ENCODE results near the gene PDCD1LG2. TPM values are rescaled to one million over a fixed set of nuclear protein-coding genes. Genes with fewer than 3 reads are reported as not detected.

PDCD1LG2 gene
- total RNA-seq, 4 donors from 2014 or later, result 0.44 to 3.1 (median 1.9) TPM

- no peaks in the 10 kb centered on the region for H3K36me3 ChIP-seq
- no peaks in the 10 kb centered on the region for H3K27me3 ChIP-seq
- H3K4me1 ChIP-seq, result peaks cover 0 to 18% (median 14%) of the 10 kb centered on the region in 4 donors
- H3K4me3 ChIP-seq, result no peak overlapping the region
- WGBS, 2 donors, result 95 to 97% methylated on average over 5 of the region's 5 CpGs
- no peak for TF ChIP-seq EP300 (IDR thresholded peaks at IDR 0.05)
- TF ChIP-seq POLR2A (IDR thresholded peaks at IDR 0.05), result no peak
- TF ChIP-seq CTCF (IDR thresholded peaks at IDR 0.05), result no peak
- H3K27ac ChIP-seq, result no peak overlapping the region
- H3K9me3 ChIP-seq, result no peaks in the 10 kb centered on the region
- DNase-seq (ENCODE audit: low spot score in 2 of 2), result no peak
These were observed 45.9 kb downstream of the PDCD1LG2 start for GRCh38 chr9:5556101-5556705.

GRCh38 chr9:5557606-5558587 lies 47.6 kb downstream of the PDCD1LG2 start:
- no peak for TF ChIP-seq CTCF (IDR thresholded peaks at IDR 0.05)
- TF ChIP-seq EP300 (IDR thresholded peaks at IDR 0.05), result peak in 1 of 2 donors; percentile 34
- WGBS, 2 donors, result 19 to 29% methylated on average over 7 of the region's 7 CpGs
- H3K27ac ChIP-seq, result peak overlapping the region in 2 of 4 donors; percentile 79 to 80
- H3K36me3 ChIP-seq, result no peaks in the 10 kb centered on the region
- peak in 1 of 2 donors; percentile 20 for DNase-seq (ENCODE audit: low spot score in 2 of 2)
- no peak overlapping the region for H3K4me3 ChIP-seq
- no peaks in the 10 kb centered on the region for H3K27me3 ChIP-seq
- no peaks in the 10 kb centered on the region for H3K9me3 ChIP-seq
- H3K4me1 ChIP-seq, result peaks cover 0 to 18% (median 14%) of the 10 kb centered on the region in 4 donors

- H3K9me3 ChIP-seq, result no peaks in the 10 kb centered on the region
These were observed 49.3 kb downstream of the PDCD1LG2 start for GRCh38 chr9:5559659-5560058.

DNA sequence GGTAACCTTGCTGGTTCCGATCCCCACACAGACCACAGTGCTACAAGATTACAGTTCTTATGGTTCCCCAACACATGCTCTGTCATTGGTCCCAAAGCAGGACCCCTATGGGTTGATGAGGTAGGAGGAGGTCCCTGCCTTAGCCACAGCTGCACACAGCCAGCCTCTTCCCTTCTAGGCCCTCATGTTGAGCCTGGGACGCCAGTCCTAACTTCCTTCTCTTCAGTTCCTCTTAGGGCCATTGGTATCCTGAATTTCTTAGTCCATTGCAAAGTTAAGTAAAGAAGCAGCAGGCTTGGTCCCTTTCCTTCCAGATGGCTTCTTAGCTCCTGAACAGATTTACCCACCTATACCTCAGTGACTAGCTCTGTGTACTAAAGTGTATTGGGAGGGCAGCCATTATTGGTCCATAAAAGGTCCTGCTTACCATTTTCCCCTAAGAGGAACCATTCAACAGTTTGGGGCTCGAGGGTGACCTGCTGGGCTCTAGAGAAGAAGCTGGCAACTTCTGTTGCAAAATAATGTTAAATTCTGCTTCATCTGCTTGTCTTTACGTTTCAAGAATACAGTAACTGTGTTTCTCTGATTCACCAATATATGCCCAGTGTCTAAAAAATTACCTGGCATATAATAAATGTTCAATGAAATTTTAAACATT lies 50.2 kb downstream of the PDCD1LG2 start:
- WGBS, 2 donors, result 85 to 95% methylated on average over 3 to 4 of the region's 4 CpGs
- Histone ChIP-seq H3K4me1 (peaks cover 0 to 24% (median 14%) of the 10 kb centered on the region in 4 donors), H3K4me3 (no peak overlapping the region), H3K27me3 (no peaks in the 10 kb centered on the region), H3K27ac (no peak overlapping the region), H3K36me3 (no peaks in the 10 kb centered on the region), H3K9me3 (no peaks in the 10 kb centered on the region)
- DNase-seq (ENCODE audit: low spot score in 2 of 2), result no peak
- TF ChIP-seq EP300 (IDR thresholded peaks at IDR 0.05) (no peak), POLR2A (IDR thresholded peaks at IDR 0.05) (no peak), CTCF (IDR thresholded peaks at IDR 0.05) (no peak)

More at GRCh38 chr9:5559659-5560058, 49.3 kb downstream of the PDCD1LG2 start:
- no peaks in the 10 kb centered on the region for H3K36me3 ChIP-seq
- H3K27me3 ChIP-seq, result no peaks in the 10 kb centered on the region
- WGBS, 2 donors, result 84 to 88% methylated on average over 2 of the region's 2 CpGs
- peaks cover 0 to 24% (median 14%) of the 10 kb centered on the region in 4 donors for H3K4me1 ChIP-seq
- H3K27ac ChIP-seq, result no peak overlapping the region
- H3K4me3 ChIP-seq, result no peak overlapping the region
- no peak for DNase-seq (ENCODE audit: low spot score in 2 of 2)
- TF ChIP-seq CTCF (IDR thresholded peaks at IDR 0.05) (no peak), EP300 (IDR thresholded peaks at IDR 0.05) (no peak), POLR2A (IDR thresholded peaks at IDR 0.05) (no peak)
